Type B pancreatic cell (in vitro differentiated cells): ENCODE measurements around the gene PPP1R13L. TPM values are rescaled to one million over a fixed set of nuclear protein-coding genes. Genes with fewer than 3 reads are reported as not detected.

Experiments
- DNase-seq: peaks from one replicate; pipeline ENCODE4 v3.0.0; 2021; ENCODE audit warnings: mixed read lengths; ENCODE audit not compliant: unreplicated experiment; ENCODE audit errors: extremely low spot score
- H3K27ac Mint-ChIP-seq: 2 replicates; pipeline ENCODE4 v1.8.0; 2021; ENCODE audit warnings: mild to moderate bottlenecking, mixed read lengths
- H3K27me3 Mint-ChIP-seq: 2 replicates; pipeline ENCODE4 v1.8.0; 2021; ENCODE audit warnings: mixed read lengths
- H3K36me3 Mint-ChIP-seq: 2 replicates; pipeline ENCODE4 v1.8.0; 2021; ENCODE audit warnings: mixed read lengths
- H3K4me1 Mint-ChIP-seq: one replicate; pipeline ENCODE4 v1.8.0; 2021; ENCODE audit warnings: mixed read lengths; ENCODE audit not compliant: unreplicated experiment
- H3K4me3 Mint-ChIP-seq: 2 replicates; pipeline ENCODE4 v1.8.0; 2021; ENCODE audit warnings: mild to moderate bottlenecking, mixed read lengths
- H3K9me3 Mint-ChIP-seq: 2 replicates; pipeline ENCODE4 v1.8.0; 2021; ENCODE audit warnings: mixed read lengths
- CTCF ChIP-seq: fragments of 200-600 bp; sonication (generic); conservative IDR thresholded peaks from 2 replicates; pipeline ENCODE4 v1.5.0; 2021; ENCODE audit warnings: antibody characterized with exemption, mild to moderate bottlenecking
- total RNA-seq: library from RNA; stranded (reverse); gene quantifications from 2 replicates; pipeline ENCODE4 v1.2.1, GENCODE V29; 2021; ENCODE audit warnings: low replicate concordance

Gene PPP1R13L
- total RNA-seq, 1 donor from 2014 or later: 38.6 TPM

DNA sequence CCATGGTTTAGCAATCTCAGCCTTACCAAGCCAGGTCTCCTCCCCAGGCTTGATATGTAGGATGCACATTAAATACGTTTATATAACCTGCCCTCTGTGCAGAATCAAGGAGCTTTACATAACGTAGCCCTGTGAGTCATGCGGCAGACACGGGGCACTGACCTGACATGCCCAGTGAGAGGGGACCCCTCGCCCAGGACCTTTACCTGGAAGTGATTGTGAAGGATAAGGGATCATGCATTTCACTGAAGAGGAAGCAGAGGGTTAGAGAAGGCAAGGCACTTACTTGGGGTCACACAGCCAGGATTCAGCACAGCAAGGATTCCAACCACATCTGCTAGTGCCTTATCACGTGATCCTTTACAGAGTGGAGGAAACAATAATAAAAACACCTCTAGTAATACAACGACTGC, 44.0 kb upstream of the PPP1R13L start:
- Mint-ChIP-seq H3K9me3 (no peaks in the 10 kb centered on the region), H3K4me1 (peaks cover 43% of the 10 kb centered on the region), H3K27ac (peak overlapping the region; percentile 87), H3K4me3 (peak overlapping the region; percentile 78), H3K36me3 (no peaks in the 10 kb centered on the region), H3K27me3 (peaks cover 4% of the 10 kb centered on the region)
- no peak for TF ChIP-seq CTCF
- no peak for DNase-seq

GRCh38 chr19:45448425-45448756, 43.5 kb upstream of the PPP1R13L start:
- DNase-seq: no peak
- peak overlapping the region; percentile 87 for H3K27ac Mint-ChIP-seq
- peaks cover 43% of the 10 kb centered on the region for H3K4me1 Mint-ChIP-seq
- H3K4me3 Mint-ChIP-seq: peak overlapping the region; percentile 76
- H3K9me3 Mint-ChIP-seq: no peaks in the 10 kb centered on the region
- no peak for TF ChIP-seq CTCF
- H3K27me3 Mint-ChIP-seq: peaks cover 4% of the 10 kb centered on the region
- H3K36me3 Mint-ChIP-seq: no peaks in the 10 kb centered on the region

DNA sequence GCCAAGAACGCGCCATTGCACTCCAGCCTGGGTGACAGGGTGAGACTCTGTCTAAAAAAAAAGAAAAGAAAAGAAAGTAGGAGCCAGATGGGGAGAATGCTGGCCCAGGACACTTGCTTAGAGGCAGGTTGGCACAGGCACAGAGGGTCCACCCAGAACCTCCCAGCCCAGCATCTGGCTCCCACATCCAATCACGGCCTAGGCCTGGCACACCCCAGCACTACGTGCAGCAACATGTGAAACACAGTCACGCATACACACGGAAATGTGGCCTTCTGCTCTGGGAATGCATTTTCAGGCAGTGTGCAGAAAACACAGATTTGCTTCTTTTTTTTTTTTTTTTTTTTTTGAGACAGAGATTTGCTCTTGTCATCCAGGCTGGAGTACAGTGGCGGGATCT, 42.1 kb upstream of the PPP1R13L start:
- peak overlapping the region; percentile 87 for H3K27ac Mint-ChIP-seq
- no peak for TF ChIP-seq CTCF
- H3K36me3 Mint-ChIP-seq: no peaks in the 10 kb centered on the region
- no peak overlapping the region for H3K4me3 Mint-ChIP-seq
- DNase-seq: no peak
- peaks cover 4% of the 10 kb centered on the region for H3K27me3 Mint-ChIP-seq
- H3K4me1 Mint-ChIP-seq: peaks cover 43% of the 10 kb centered on the region
- H3K9me3 Mint-ChIP-seq: no peaks in the 10 kb centered on the region

GRCh38 chr19:45446295-45446694, 41.4 kb upstream of the PPP1R13L start:
- peak; percentile 35 for TF ChIP-seq CTCF
- peak overlapping the region; percentile 69 for H3K27ac Mint-ChIP-seq

DNA sequence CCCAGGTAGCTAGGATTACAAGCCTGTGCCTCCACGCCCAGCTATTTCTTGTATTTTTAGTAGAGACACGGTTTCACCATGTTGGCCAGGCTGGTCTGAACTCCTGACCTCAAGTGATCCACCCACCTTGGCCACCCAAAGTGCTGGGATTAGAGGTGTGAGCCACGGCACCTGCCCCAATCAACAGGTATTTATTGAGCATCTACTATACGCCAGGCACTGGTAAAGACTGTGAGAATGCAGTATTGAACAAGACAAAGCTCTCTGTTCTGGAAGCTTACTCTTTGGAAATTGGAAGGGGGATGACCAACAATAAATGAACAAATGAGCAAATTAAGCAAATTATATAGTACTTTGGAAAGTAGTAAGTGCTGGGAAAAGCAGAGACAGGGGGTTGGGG, 40.3 kb upstream of the PPP1R13L start:
- H3K27ac Mint-ChIP-seq: peak overlapping the region; percentile 95
- H3K9me3 Mint-ChIP-seq: no peaks in the 10 kb centered on the region
- peaks cover 38% of the 10 kb centered on the region for H3K4me1 Mint-ChIP-seq
- no peaks in the 10 kb centered on the region for H3K36me3 Mint-ChIP-seq
- peak overlapping the region; percentile 77 for H3K4me3 Mint-ChIP-seq
- H3K27me3 Mint-ChIP-seq: no peaks in the 10 kb centered on the region
- no peak for DNase-seq
- no peak for TF ChIP-seq CTCF

More at GRCh38 chr19:45446295-45446694, 41.4 kb upstream of the PPP1R13L start:
- peaks cover 2% of the 10 kb centered on the region for H3K27me3 Mint-ChIP-seq
- H3K36me3 Mint-ChIP-seq: no peaks in the 10 kb centered on the region
- DNase-seq: no peak
- no peaks in the 10 kb centered on the region for H3K9me3 Mint-ChIP-seq
- peak overlapping the region; percentile 54 for H3K4me3 Mint-ChIP-seq
- peaks cover 37% of the 10 kb centered on the region for H3K4me1 Mint-ChIP-seq
